ENCODE data around the gene RAB27B. TPM values are rescaled to one million over a fixed set of nuclear protein-coding genes. Genes with fewer than 3 reads are reported as not detected.
"Not testable (repeated sequence)": the region's sequence is repeated elsewhere in the genome, so short reads cannot be mapped to it uniquely, and the experiment has no call there.

The RAB27B gene
- total RNA-seq, 2 experiments from 2014 or later: 2.4 to 2.5 TPM

DNA sequence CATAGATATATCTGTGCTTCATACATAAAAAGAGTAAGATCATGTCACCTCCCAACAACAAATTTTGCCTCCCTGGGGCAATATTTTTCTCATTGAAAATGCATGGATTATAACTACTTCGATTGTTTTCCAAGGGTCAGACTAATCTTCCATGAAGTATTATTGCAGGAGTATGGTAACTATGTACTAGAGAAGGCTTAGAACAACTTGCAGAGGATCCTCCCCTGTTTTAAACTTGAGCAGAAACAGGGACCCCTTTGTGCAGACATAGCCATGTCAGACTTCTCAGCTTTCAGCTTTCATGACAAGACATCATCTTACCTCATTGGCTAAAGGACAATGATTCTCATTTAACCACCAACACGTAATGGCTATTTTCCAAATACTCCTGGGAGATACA, 13.2 kb upstream of the RAB27B start:
- CTCF ChIA-PET: no interaction called here
- TF ChIP-seq CTCF (IDR thresholded peaks at IDR 0.05): no peak

GRCh38 chr18:54820785-54821275, 7.4 kb upstream of the RAB27B start:
- H3K36me3 Mint-ChIP-seq (ENCODE audit: low read depth); H3K9me3 Mint-ChIP-seq: not testable (repeated sequence)

More for the DNA sequence above, 13.2 kb upstream of the RAB27B start:
- Mint-ChIP-seq H3K4me1 (ENCODE audit: low read depth) (peaks cover 11% of the 10 kb centered on the region), H3K27me3 (no peaks in the 10 kb centered on the region), H3K4me3 (no peak overlapping the region), H3K27ac (no peak overlapping the region), H3K9me3 (no peaks in the 10 kb centered on the region), H3K36me3 (ENCODE audit: low read depth) (no peaks in the 10 kb centered on the region)
- DNase-seq (no peak), ATAC-seq (ENCODE audit: poor library complexity) (no peak)
- Histone ChIP-seq H3K27ac (ENCODE audit: low read depth in 1 of 2, low read length in 2 of 2) (no peak overlapping the region), H3K4me1 (ENCODE audit: insufficient read depth, low read length) (no peaks in the 10 kb centered on the region), H3K36me3 (ENCODE audit: insufficient read depth, low read length) (no peaks in the 10 kb centered on the region), H3K27me3 (ENCODE audit: control insufficient read depth in 1 of 2, insufficient read depth in 2 of 2, low read length in 2 of 2) (no peaks in the 10 kb centered on the region), H3K4me3 (ENCODE audit: low read length) (no peak overlapping the region), H3K9me3 (ENCODE audit: control insufficient read depth in 1 of 2, insufficient read depth in 1 of 2, low read length in 2 of 2) (no peaks in the 10 kb centered on the region)
- intact Hi-C loops (cut with DNase I, micrococcal nuclease): loop anchor here in 1 of 2 experiments (5.0 kb wide), 1 partner anchor 103 kb away; no protein-coding TSS in a partner anchor
- POLR2A ChIA-PET: no interaction called here

GRCh38 chr18:54822872-54823845, 5.1 kb upstream of the RAB27B start:
- Histone ChIP-seq H3K4me3 (ENCODE audit: low read length) (no peak overlapping the region), H3K4me1 (ENCODE audit: insufficient read depth, low read length) (peaks cover 3% of the 10 kb centered on the region), H3K9me3 (ENCODE audit: control insufficient read depth in 1 of 2, insufficient read depth in 1 of 2, low read length in 2 of 2) (no peaks in the 10 kb centered on the region), H3K27ac (ENCODE audit: low read depth in 1 of 2, low read length in 2 of 2) (no peak overlapping the region), H3K27me3 (ENCODE audit: control insufficient read depth in 1 of 2, insufficient read depth in 2 of 2, low read length in 2 of 2) (no peaks in the 10 kb centered on the region), H3K36me3 (ENCODE audit: insufficient read depth, low read length) (no peaks in the 10 kb centered on the region)
- intact Hi-C loops (cut with DNase I, micrococcal nuclease): no loop called here
- ATAC-seq (ENCODE audit: poor library complexity): no peak
- no peak for TF ChIP-seq CTCF (IDR thresholded peaks at IDR 0.05)
- H3K36me3 Mint-ChIP-seq (ENCODE audit: low read depth): no peaks in the 10 kb centered on the region
- ChIA-PET CTCF (no interaction called here), POLR2A (no interaction called here)
- H3K4me3 Mint-ChIP-seq: no peak overlapping the region
- H3K27me3 Mint-ChIP-seq: no peaks in the 10 kb centered on the region
- no peak for DNase-seq
- H3K4me1 Mint-ChIP-seq (ENCODE audit: low read depth): peaks cover 10% of the 10 kb centered on the region
- no peaks in the 10 kb centered on the region for H3K9me3 Mint-ChIP-seq
- H3K27ac Mint-ChIP-seq: no peak overlapping the region

More at GRCh38 chr18:54820785-54821275, 7.4 kb upstream of the RAB27B start:
- H3K27me3 Mint-ChIP-seq; H3K27ac ChIP-seq (ENCODE audit: low read depth in 1 of 2, low read length in 2 of 2); H3K4me1 Mint-ChIP-seq (ENCODE audit: low read depth); H3K27me3 ChIP-seq (ENCODE audit: control insufficient read depth in 1 of 2, insufficient read depth in 2 of 2, low read length in 2 of 2); ATAC-seq (ENCODE audit: poor library complexity); H3K4me3 Mint-ChIP-seq; H3K4me1 ChIP-seq (ENCODE audit: insufficient read depth, low read length); DNase-seq; H3K9me3 ChIP-seq (ENCODE audit: control insufficient read depth in 1 of 2, insufficient read depth in 1 of 2, low read length in 2 of 2); CTCF ChIA-PET; POLR2A ChIA-PET; H3K4me3 ChIP-seq (ENCODE audit: low read length); intact Hi-C loops (cut with DNase I, micrococcal nuclease); H3K27ac Mint-ChIP-seq; H3K36me3 ChIP-seq (ENCODE audit: insufficient read depth, low read length): not testable (repeated sequence)

Measured in CD4-positive, alpha-beta T cell (primary cell).